ENCODE data around the gene STAT5A. TPM values are rescaled to one million over a fixed set of nuclear protein-coding genes. Genes with fewer than 3 reads are reported as not detected.
"Not testable (repeated sequence)": the region's sequence is repeated elsewhere in the genome, so short reads cannot be mapped to it uniquely, and the experiment has no call there.

The STAT5A gene
- total and polyA plus RNA-seq, 5 donors, result 8.1 to 30.5 (median 23.3) TPM

GRCh38 chr17:42248351-42249179, 39.7 kb upstream of the STAT5A start:
- Histone ChIP-seq H3K9me3 (ENCODE audit: control insufficient read depth, low read length) (no peaks in the 10 kb centered on the region), H3K27me3 (ENCODE audit: control insufficient read depth, insufficient read depth) (no peaks in the 10 kb centered on the region), H3K4me1 (ENCODE audit: control insufficient read depth, insufficient read depth, low read length) (peaks cover 4% of the 10 kb centered on the region), H3K4me3 (ENCODE audit: low read length) (peak overlapping the region; percentile 42), H3K27ac (ENCODE audit: low read length) (peak overlapping the region; percentile 82)
- 6% methylated on average over 13 of the region's 13 CpGs for WGBS
- intact Hi-C loops (cut with DNase I), result no loop called here
- ATAC-seq, result peak; percentile 98
- DNase-seq, result peak; percentile 81 to 85 (median 83)

GRCh38 chr17:42249681-42250446, 38.4 kb upstream of the STAT5A start:
- Histone ChIP-seq H3K4me1 (ENCODE audit: control insufficient read depth, insufficient read depth, low read length) (peaks cover 4% of the 10 kb centered on the region), H3K27me3 (ENCODE audit: control insufficient read depth, insufficient read depth) (no peaks in the 10 kb centered on the region), H3K4me3 (ENCODE audit: low read length) (no peak overlapping the region), H3K9me3 (ENCODE audit: control insufficient read depth, low read length) (no peaks in the 10 kb centered on the region), H3K27ac (ENCODE audit: low read length) (no peak overlapping the region)
- no peak for DNase-seq
- WGBS, result 85% methylated on average over 14 of the region's 14 CpGs
- intact Hi-C loops (cut with DNase I), result no loop called here
- no peak for ATAC-seq

GRCh38 chr17:42251115-42251514, 37.2 kb upstream of the STAT5A start:
- no peak overlapping the region for H3K27ac ChIP-seq (ENCODE audit: low read length)
- no peak for DNase-seq
- no peaks in the 10 kb centered on the region for H3K9me3 ChIP-seq (ENCODE audit: control insufficient read depth, low read length)
- no peaks in the 10 kb centered on the region for H3K27me3 ChIP-seq (ENCODE audit: control insufficient read depth, insufficient read depth)
- intact Hi-C loops (cut with DNase I), result no loop called here
- H3K4me1 ChIP-seq (ENCODE audit: control insufficient read depth, insufficient read depth, low read length), result peaks cover 4% of the 10 kb centered on the region
- WGBS, result 55% methylated on average over 2 of the region's 2 CpGs
- no peak overlapping the region for H3K4me3 ChIP-seq (ENCODE audit: low read length)
- ATAC-seq, result no peak

GRCh38 chr17:42252597-42253550, 35.4 kb upstream of the STAT5A start:
- H3K4me1 ChIP-seq (ENCODE audit: control insufficient read depth, insufficient read depth, low read length), result peaks cover 4% of the 10 kb centered on the region
- H3K4me3 ChIP-seq (ENCODE audit: low read length), result no peak overlapping the region
- intact Hi-C loops (cut with DNase I), result no loop called here
- H3K27me3 ChIP-seq (ENCODE audit: control insufficient read depth, insufficient read depth), result no peaks in the 10 kb centered on the region
- WGBS, result 52% methylated on average over 4 of the region's 4 CpGs
- H3K27ac ChIP-seq (ENCODE audit: low read length), result no peak overlapping the region
- DNase-seq, result no peak
- no peak for ATAC-seq
- H3K9me3 ChIP-seq (ENCODE audit: control insufficient read depth, low read length), result no peaks in the 10 kb centered on the region

- no peak for ATAC-seq
- intact Hi-C loops (cut with DNase I), result no loop called here
- Histone ChIP-seq H3K9me3 (ENCODE audit: control insufficient read depth, low read length) (no peaks in the 10 kb centered on the region), H3K27ac (ENCODE audit: low read length) (no peak overlapping the region), H3K4me1 (ENCODE audit: control insufficient read depth, insufficient read depth, low read length) (peaks cover 2% of the 10 kb centered on the region), H3K27me3 (ENCODE audit: control insufficient read depth, insufficient read depth) (no peaks in the 10 kb centered on the region), H3K4me3 (ENCODE audit: low read length) (no peak overlapping the region)
- DNase-seq, result no peak
- 97% methylated on average over 5 of the region's 5 CpGs for WGBS
Measured at GRCh38 chr17:42253578-42253977, 34.7 kb upstream of the STAT5A start.

- Histone ChIP-seq H3K27me3 (ENCODE audit: control insufficient read depth, insufficient read depth) (no peaks in the 10 kb centered on the region), H3K9me3 (ENCODE audit: control insufficient read depth, low read length) (no peaks in the 10 kb centered on the region), H3K27ac (ENCODE audit: low read length) (no peak overlapping the region), H3K4me1 (ENCODE audit: control insufficient read depth, insufficient read depth, low read length) (peaks cover 2% of the 10 kb centered on the region), H3K4me3 (ENCODE audit: low read length) (no peak overlapping the region)
- intact Hi-C loops (cut with DNase I), result no loop called here
- ATAC-seq, result no peak
- no peak for DNase-seq
- 96% methylated on average over 8 of the region's 8 CpGs for WGBS
Measured at GRCh38 chr17:42255445-42255844, 32.9 kb upstream of the STAT5A start.

GRCh38 chr17:42260318-42260717, 28.0 kb upstream of the STAT5A start:
- H3K4me1 ChIP-seq (ENCODE audit: control insufficient read depth, insufficient read depth, low read length), result no peaks in the 10 kb centered on the region
- no peak for ATAC-seq
- WGBS, result 90% methylated on average over 6 of the region's 6 CpGs
- H3K9me3 ChIP-seq (ENCODE audit: control insufficient read depth, low read length), result no peaks in the 10 kb centered on the region
- DNase-seq, result no peak
- no peak overlapping the region for H3K27ac ChIP-seq (ENCODE audit: low read length)
- no peaks in the 10 kb centered on the region for H3K27me3 ChIP-seq (ENCODE audit: control insufficient read depth, insufficient read depth)
- H3K4me3 ChIP-seq (ENCODE audit: low read length), result no peak overlapping the region
- intact Hi-C loops (cut with DNase I), result no loop called here

- H3K4me1 ChIP-seq (ENCODE audit: control insufficient read depth, insufficient read depth, low read length); intact Hi-C loops (cut with DNase I); DNase-seq; H3K9me3 ChIP-seq (ENCODE audit: control insufficient read depth, low read length); H3K27me3 ChIP-seq (ENCODE audit: control insufficient read depth, insufficient read depth); H3K27ac ChIP-seq (ENCODE audit: low read length); H3K4me3 ChIP-seq (ENCODE audit: low read length); ATAC-seq: not testable (repeated sequence)
- WGBS, result no CpG with 5 or more reads among the region's 4 CpGs
Measured at GRCh38 chr17:42264366-42264765, 23.9 kb upstream of the STAT5A start.

- Histone ChIP-seq H3K27ac (ENCODE audit: low read length) (no peak overlapping the region), H3K27me3 (ENCODE audit: control insufficient read depth, insufficient read depth) (no peaks in the 10 kb centered on the region), H3K4me3 (ENCODE audit: low read length) (no peak overlapping the region), H3K9me3 (ENCODE audit: control insufficient read depth, low read length) (no peaks in the 10 kb centered on the region), H3K4me1 (ENCODE audit: control insufficient read depth, insufficient read depth, low read length) (no peaks in the 10 kb centered on the region)
- DNase-seq (no peak), ATAC-seq (no peak)
- 90% methylated on average over 2 of the region's 2 CpGs for WGBS
- intact Hi-C loops (cut with DNase I), result no loop called here
Measured at GRCh38 chr17:42266462-42266861, 21.8 kb upstream of the STAT5A start.

GRCh38 chr17:42266918-42267766, 21.2 kb upstream of the STAT5A start:
- no peak for ATAC-seq
- H3K4me3 ChIP-seq (ENCODE audit: low read length), result no peak overlapping the region
- H3K27me3 ChIP-seq (ENCODE audit: control insufficient read depth, insufficient read depth), result no peaks in the 10 kb centered on the region
- DNase-seq, result no peak
- no peak overlapping the region for H3K27ac ChIP-seq (ENCODE audit: low read length)
- intact Hi-C loops (cut with DNase I), result no loop called here
- no peaks in the 10 kb centered on the region for H3K4me1 ChIP-seq (ENCODE audit: control insufficient read depth, insufficient read depth, low read length)
- H3K9me3 ChIP-seq (ENCODE audit: control insufficient read depth, low read length), result no peaks in the 10 kb centered on the region
- 65% methylated on average over 9 of the region's 9 CpGs for WGBS

Measured in right cardiac atrium (tissue), 5 donors.